H1 (cell line): ENCODE measurements around the gene DOK6. TPM values are rescaled to one million over a fixed set of nuclear protein-coding genes. Genes with fewer than 3 reads are reported as not detected.

Source experiments
- CBX5 ChIP-seq: fragments of 300-800, 300-1000 bp; sonication (generic); IDR thresholded peaks from 2 replicates; pipeline ENCODE4 v1.7.1; 2016; ENCODE audit warnings: antibody characterized with exemption, low read length, low read depth
- CBX8 ChIP-seq: fragments of 300-800, 300-1000 bp; sonication (generic); IDR thresholded peaks from 2 replicates; pipeline ENCODE4 v1.7.1; 2016; ENCODE audit warnings: low read depth, low read length, borderline replicate concordance
- PHF8 ChIP-seq: fragments of 200-600 bp; sonication (generic); conservative IDR thresholded peaks from 2 replicates; pipeline ENCODE4 v1.7.1; 2012; ENCODE audit warnings: low read depth, mild to moderate bottlenecking, inconsistent platforms, low read length, moderate library complexity
- polyA plus RNA-seq, 7 experiments: library from polyadenylated mRNA; depleted of rRNA in 3 of 7; stranded (reverse) in 5 of 7; unstranded in 2 of 7; fragments of >200 nt in 5 of 7; fragments of 200-250 nt in 2 of 7; gene quantifications; 1 replicate in 5 of 7; 2 replicates in 1 of 7; 4 replicates in 1 of 7; pipeline versions ENCODE4 v1.2.1 to v1.2.3, GENCODE V29; 2011 to 2013; ENCODE audit warnings: missing spikeins in 2 of 7, mixed read lengths in 2 of 7
- total RNA-seq: library from RNA; stranded (reverse); fragmentation: NEBNext Ultra II Directional; extraction: Animal tissue kit (Norgen Biotek cat#: 25700); gene quantifications from 2 replicates; pipeline ENCODE4 v1.2.1, GENCODE V29; 2021

DOK6 gene
- total and polyA plus RNA-seq, 2 of the 8 experiments (the other 6 are each of a cell fraction or from before 2014, with no cell fraction given) = 0.33 to 0.50 TPM

GRCh38 chr18:69674292-69674877, 273.7 kb downstream of the DOK6 start (continued):
- TF ChIP-seq CBX8 (no peak), PHF8 (no peak), CBX5 (no peak)
